GM23248 (cell line): Measurements from ENCODE around the gene PHLPP2. TPM values are rescaled to one million over a fixed set of nuclear protein-coding genes. Genes with fewer than 3 reads are reported as not detected.

Experiments
- DNase-seq: peaks from one replicate; pipeline ENCODE4 v3.0.0-alpha.2; 2015
- H2AFZ ChIP-seq: fragments of 200-600 bp; sonication (generic); 2 replicates; pipeline ENCODE4 v1.6.1; 2016; ENCODE audit warnings: antibody characterized with exemption
- H3F3A ChIP-seq: fragments of 200-600 bp; sonication (generic); 2 replicates; pipeline ENCODE4 v1.6.1; 2016; ENCODE audit warnings: mild to moderate bottlenecking, antibody characterized with exemption, mixed run types; ENCODE audit not compliant: insufficient read depth
- H3K27ac ChIP-seq: fragments of 200-600 bp; sonication (generic); 2 replicates; pipeline ENCODE4 v1.5.1; 2016; ENCODE audit warnings: mild to moderate bottlenecking
- H3K27me3 ChIP-seq: fragments of 200-600 bp; sonication (generic); replicated peaks from 2 replicates; pipeline ENCODE4 v1.6.1; 2016; ENCODE audit warnings: mild to moderate bottlenecking; ENCODE audit not compliant: insufficient read depth
- H3K36me3 ChIP-seq: fragments of 200-600 bp; sonication (generic); 2 replicates; pipeline ENCODE4 v1.6.1; 2016; ENCODE audit warnings: low read depth, mild to moderate bottlenecking
- H3K4me1 ChIP-seq: fragments of 200-600 bp; sonication (generic); 2 replicates; pipeline ENCODE4 v1.6.1; 2016; ENCODE audit warnings: mild to moderate bottlenecking; ENCODE audit not compliant: insufficient read depth
- H3K4me2 ChIP-seq: fragments of 200-600 bp; sonication (generic); one replicate; pipeline ENCODE4 v1.6.1; 2016; ENCODE audit warnings: mild to moderate bottlenecking; ENCODE audit not compliant: unreplicated experiment
- H3K4me3 ChIP-seq: fragments of 200-600 bp; sonication (generic); 2 replicates; pipeline ENCODE4 v1.5.1; 2016; ENCODE audit warnings: mild to moderate bottlenecking
- H3K79me2 ChIP-seq: fragments of 200-600 bp; sonication (generic); 2 replicates; pipeline ENCODE4 v1.6.1; 2016; ENCODE audit warnings: mild to moderate bottlenecking; ENCODE audit not compliant: insufficient read depth
- H3K9ac ChIP-seq: fragments of 200-600 bp; sonication (generic); 2 replicates; pipeline ENCODE4 v1.6.1; 2016; ENCODE audit warnings: mild to moderate bottlenecking
- H3K9me2 ChIP-seq: fragments of 200-600 bp; sonication (generic); 2 replicates; pipeline ENCODE4 v1.6.1; 2016; ENCODE audit warnings: mixed run types, mild to moderate bottlenecking, moderate library complexity; ENCODE audit not compliant: insufficient read depth
- H3K9me3 ChIP-seq: fragments of 200-600 bp; sonication (generic); one replicate; pipeline ENCODE4 v1.6.1; 2017; ENCODE audit warnings: low read depth
- H4K20me1 ChIP-seq: fragments of 200-600 bp; sonication (generic); 2 replicates; pipeline ENCODE4 v1.6.0; 2016; ENCODE audit not compliant: insufficient read depth
- EZH2 ChIP-seq: fragments of 200-600 bp; sonication (generic); IDR thresholded peaks from 2 replicates; pipeline ENCODE4 v1.6.1; 2018; ENCODE audit warnings: antibody characterized with exemption, mild to moderate bottlenecking; ENCODE audit not compliant: insufficient read depth, poor library complexity, severe bottlenecking
- EZH2phosphoT487 ChIP-seq: fragments of 200-600 bp; sonication (generic); IDR thresholded peaks from 2 replicates; pipeline ENCODE4 v1.6.1; 2018; ENCODE audit warnings: antibody characterized with exemption, moderate library complexity, mild to moderate bottlenecking, low read depth; ENCODE audit not compliant: insufficient read depth
- WGBS, 2 experiments: methylation state at CpG; one replicate each; pipeline ENCODE4 v1.1.6; 2015 to 2017; ENCODE audit warnings: low lambda C conversion rate in 2 of 2, low coverage in 1 of 2; ENCODE audit errors: missing lambda C conversion rate in 2 of 2; 5-methylcytosine and 5-hydroxymethylcytosine counted together
- in situ Hi-C: fragments of 300-500 bp; cut with MboI; formaldehyde crosslinking; loops from 2 replicates; pipeline ENCODE4 v1.15.0; 2020
- polyA plus RNA-seq: library from polyadenylated mRNA; unstranded; fragments of >200 nt; fragmentation: Nextera tagmentation; extraction: Ambion mirVana; gene quantifications from 2 replicates; pipeline ENCODE4 v1.2.1, GENCODE V29; 2016
- total RNA-seq: library from RNA; depleted of rRNA; stranded (reverse); fragments of >200 nt; shearing (Covaris generic); gene quantifications from 2 replicates; pipeline ENCODE4 v1.2.3, GENCODE V29; 2014

The PHLPP2 gene
- total and polyA plus RNA-seq, 2 experiments from 2014 or later, result 2.6 to 7.1 TPM

- in situ Hi-C loops, result no loop called here
- DNase-seq, result no peak
- Histone ChIP-seq H2AFZ (no peak overlapping the region), H3K79me2 (peaks cover 41% of the 10 kb centered on the region), H4K20me1 (no peaks in the 10 kb centered on the region), H3F3A (no peaks in the 10 kb centered on the region; the same call in none of the 2 replicates), H3K4me3 (no peak overlapping the region), H3K9me2 (no peaks in the 10 kb centered on the region), H3K27ac (no peak overlapping the region), H3K27me3 (no peaks in the 10 kb centered on the region), H3K9ac (no peak overlapping the region), H3K4me2 (no peak overlapping the region), H3K9me3 (no peaks in the 10 kb centered on the region), H3K36me3 (peaks cover 77% of the 10 kb centered on the region), H3K4me1 (no peaks in the 10 kb centered on the region)
- no peak for TF ChIP-seq EZH2phosphoT487
- no peak for TF ChIP-seq EZH2
- WGBS, 2 experiments, result 65 to 78% methylated on average over 2 of the region's 2 CpGs
Measured at GRCh38 chr16:71754652-71755051, 30.2 kb upstream of the PHLPP2 start.

DNA sequence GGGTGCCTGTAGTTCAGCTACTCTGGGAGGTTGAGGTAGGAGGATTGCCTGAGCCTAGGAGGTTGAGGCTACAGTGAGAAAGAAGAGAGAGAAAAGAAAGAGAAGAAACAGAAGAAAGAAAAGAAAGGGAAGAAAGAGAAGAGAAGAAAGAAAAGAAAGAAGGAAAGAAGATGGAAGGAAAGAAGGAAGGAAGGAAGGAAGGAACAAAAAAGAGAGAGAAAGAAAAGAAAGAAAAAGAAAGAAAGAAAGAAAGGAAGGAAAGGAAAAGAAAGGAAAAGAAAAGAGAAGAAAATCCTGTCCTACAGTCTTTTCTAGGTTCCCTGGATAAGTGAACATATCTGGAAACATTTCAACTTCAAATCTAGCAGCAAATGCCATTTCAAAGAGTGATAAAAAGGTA, 29.6 kb upstream of the PHLPP2 start:
- no peak overlapping the region for H3K4me2 ChIP-seq
- H3K4me3 ChIP-seq, result no peak overlapping the region
- peaks cover 38% of the 10 kb centered on the region for H3K79me2 ChIP-seq
- no peak for DNase-seq
- no peaks in the 10 kb centered on the region for H4K20me1 ChIP-seq
- no peaks in the 10 kb centered on the region for H3K27me3 ChIP-seq
- H3K4me1 ChIP-seq, result no peaks in the 10 kb centered on the region
- H3F3A ChIP-seq, result no peaks in the 10 kb centered on the region; the same call in none of the 2 replicates
- no peaks in the 10 kb centered on the region for H3K9me3 ChIP-seq
- H3K36me3 ChIP-seq, result peaks cover 79% of the 10 kb centered on the region
- no peak overlapping the region for H3K27ac ChIP-seq
- H3K9me2 ChIP-seq, result no peaks in the 10 kb centered on the region
- TF ChIP-seq EZH2phosphoT487, result no peak
- TF ChIP-seq EZH2, result no peak
- H3K9ac ChIP-seq, result no peak overlapping the region
- no peak overlapping the region for H2AFZ ChIP-seq
- in situ Hi-C loops, result no loop called here

GRCh38 chr16:71748226-71748625, 23.7 kb upstream of the PHLPP2 start:
- Histone ChIP-seq H3K9me2 (no peaks in the 10 kb centered on the region), H3K9ac (no peak overlapping the region), H3K27ac (no peak overlapping the region), H4K20me1 (no peaks in the 10 kb centered on the region), H3K4me3 (no peak overlapping the region), H2AFZ (no peak overlapping the region), H3K4me2 (no peak overlapping the region), H3K4me1 (no peaks in the 10 kb centered on the region), H3F3A (peaks cover 5% of the 10 kb centered on the region; the same call in 1 of the 2 replicates), H3K9me3 (no peaks in the 10 kb centered on the region), H3K27me3 (no peaks in the 10 kb centered on the region), H3K36me3 (peaks cover 74% of the 10 kb centered on the region), H3K79me2 (peaks cover 7% of the 10 kb centered on the region)
- TF ChIP-seq EZH2 (no peak), EZH2phosphoT487 (no peak)
- in situ Hi-C loops, result no loop called here
- no peak for DNase-seq
- 91% methylated on average over 4 of the region's 4 CpGs for WGBS, 2 experiments

DNA sequence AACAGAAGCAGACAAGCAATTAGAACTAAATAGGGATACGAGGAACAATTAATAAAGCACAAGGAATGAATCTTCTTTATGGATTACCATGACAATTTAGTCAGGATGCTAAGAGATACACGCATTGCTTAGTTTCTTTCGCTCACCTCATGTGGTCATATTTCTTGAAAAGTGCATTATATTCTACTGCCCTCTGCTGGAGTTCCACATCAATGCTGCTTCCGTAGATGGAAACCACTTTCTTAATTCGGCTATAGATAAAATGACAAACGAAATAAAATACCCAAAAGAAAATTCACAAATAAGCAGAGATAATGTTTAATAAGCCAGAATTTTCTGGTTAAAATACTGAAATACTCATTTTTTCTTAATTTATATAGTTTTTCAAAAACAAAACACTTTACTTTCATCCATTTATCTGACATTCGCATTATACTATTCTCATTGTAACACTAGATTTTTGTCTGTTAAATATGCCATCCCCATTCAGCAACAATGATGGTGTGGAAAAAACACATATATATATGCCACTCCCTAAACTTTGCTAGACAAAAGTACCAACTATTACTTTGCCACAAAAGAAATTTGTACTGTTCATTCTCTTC, 22.0 kb upstream of the PHLPP2 start:
- H3K4me1 ChIP-seq, result no peaks in the 10 kb centered on the region
- H3K4me3 ChIP-seq, result no peak overlapping the region
- DNase-seq, result peak; percentile 67
- no peaks in the 10 kb centered on the region for H3K9me2 ChIP-seq
- 64 to 71% methylated on average over 7 of the region's 7 CpGs for WGBS, 2 experiments
- no peaks in the 10 kb centered on the region for H4K20me1 ChIP-seq
- H3K9me3 ChIP-seq, result no peaks in the 10 kb centered on the region
- TF ChIP-seq EZH2phosphoT487, result no peak
- no peak for TF ChIP-seq EZH2
- in situ Hi-C loops, result no loop called here
- no peaks in the 10 kb centered on the region for H3K27me3 ChIP-seq
- H3K79me2 ChIP-seq, result 0 out of 2 replicates have a peak, but pooled peaks cover 4% of the 10 kb centered on the region
- peaks cover 65% of the 10 kb centered on the region for H3K36me3 ChIP-seq
- peaks cover 5% of the 10 kb centered on the region; the same call in 1 of the 2 replicates for H3F3A ChIP-seq
- no peak overlapping the region for H3K27ac ChIP-seq
- no peak overlapping the region for H3K4me2 ChIP-seq
- no peak overlapping the region for H2AFZ ChIP-seq
- no peak overlapping the region for H3K9ac ChIP-seq
